Measurements from ENCODE around the gene KRTAP16-1.
"Not testable (repeated sequence)": the region's sequence is repeated elsewhere in the genome, so short reads cannot be mapped to it uniquely, and the experiment has no call there.

KRTAP16-1 gene, protein sequence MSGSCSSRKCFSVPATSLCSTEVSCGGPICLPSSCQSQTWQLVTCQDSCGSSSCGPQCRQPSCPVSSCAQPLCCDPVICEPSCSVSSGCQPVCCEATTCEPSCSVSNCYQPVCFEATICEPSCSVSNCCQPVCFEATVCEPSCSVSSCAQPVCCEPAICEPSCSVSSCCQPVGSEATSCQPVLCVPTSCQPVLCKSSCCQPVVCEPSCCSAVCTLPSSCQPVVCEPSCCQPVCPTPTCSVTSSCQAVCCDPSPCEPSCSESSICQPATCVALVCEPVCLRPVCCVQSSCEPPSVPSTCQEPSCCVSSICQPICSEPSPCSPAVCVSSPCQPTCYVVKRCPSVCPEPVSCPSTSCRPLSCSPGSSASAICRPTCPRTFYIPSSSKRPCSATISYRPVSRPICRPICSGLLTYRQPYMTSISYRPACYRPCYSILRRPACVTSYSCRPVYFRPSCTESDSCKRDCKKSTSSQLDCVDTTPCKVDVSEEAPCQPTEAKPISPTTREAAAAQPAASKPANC

DNA sequence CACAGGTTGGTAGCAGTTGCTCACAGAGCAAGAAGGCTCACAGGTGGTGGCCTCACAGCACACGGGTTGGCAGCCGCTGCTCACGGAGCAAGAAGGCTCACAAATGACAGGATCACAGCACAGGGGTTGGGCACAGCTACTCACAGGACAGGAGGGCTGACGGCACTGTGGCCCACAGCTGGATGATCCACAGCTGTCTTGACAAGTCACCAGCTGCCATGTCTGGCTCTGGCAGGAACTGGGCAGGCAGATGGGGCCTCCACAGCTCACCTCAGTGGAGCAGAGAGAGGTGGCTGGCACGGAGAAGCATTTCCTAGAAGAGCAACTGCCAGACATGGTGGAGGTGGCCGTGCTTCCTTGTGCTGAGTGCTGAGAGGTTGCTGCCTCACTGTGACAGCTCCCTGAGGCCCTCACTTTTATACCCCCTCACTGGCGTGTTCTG lies at the start of gene KRTAP16-1:
Gene KRTAP16-1, minus strand, starts transcription at position 392 of the 442 bp plus-strand sequence. Its CDS starts 56 bp downstream, at position 336.
- peak; percentile 54 for DNase-seq

DNA sequence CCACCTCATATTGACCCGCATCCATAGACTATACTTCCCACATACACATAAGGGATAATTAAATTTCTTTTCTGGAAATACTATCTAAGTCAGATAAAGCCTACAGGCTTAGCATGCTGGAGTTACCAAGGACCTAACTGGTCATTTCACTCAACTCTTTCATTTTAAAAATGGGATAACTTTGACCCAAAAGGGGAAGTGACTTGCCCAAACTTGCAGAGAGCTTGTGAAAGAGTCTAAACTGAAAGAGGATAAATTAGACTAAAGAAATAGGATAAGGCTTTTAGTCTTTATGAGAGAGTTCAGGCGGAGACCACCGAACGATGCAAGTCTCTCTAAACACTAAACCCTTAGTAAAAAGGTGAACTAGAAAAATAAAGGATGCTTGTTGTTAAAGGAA lies 45.4 kb upstream of the KRTAP16-1 start:
- no peak for DNase-seq

DNA sequence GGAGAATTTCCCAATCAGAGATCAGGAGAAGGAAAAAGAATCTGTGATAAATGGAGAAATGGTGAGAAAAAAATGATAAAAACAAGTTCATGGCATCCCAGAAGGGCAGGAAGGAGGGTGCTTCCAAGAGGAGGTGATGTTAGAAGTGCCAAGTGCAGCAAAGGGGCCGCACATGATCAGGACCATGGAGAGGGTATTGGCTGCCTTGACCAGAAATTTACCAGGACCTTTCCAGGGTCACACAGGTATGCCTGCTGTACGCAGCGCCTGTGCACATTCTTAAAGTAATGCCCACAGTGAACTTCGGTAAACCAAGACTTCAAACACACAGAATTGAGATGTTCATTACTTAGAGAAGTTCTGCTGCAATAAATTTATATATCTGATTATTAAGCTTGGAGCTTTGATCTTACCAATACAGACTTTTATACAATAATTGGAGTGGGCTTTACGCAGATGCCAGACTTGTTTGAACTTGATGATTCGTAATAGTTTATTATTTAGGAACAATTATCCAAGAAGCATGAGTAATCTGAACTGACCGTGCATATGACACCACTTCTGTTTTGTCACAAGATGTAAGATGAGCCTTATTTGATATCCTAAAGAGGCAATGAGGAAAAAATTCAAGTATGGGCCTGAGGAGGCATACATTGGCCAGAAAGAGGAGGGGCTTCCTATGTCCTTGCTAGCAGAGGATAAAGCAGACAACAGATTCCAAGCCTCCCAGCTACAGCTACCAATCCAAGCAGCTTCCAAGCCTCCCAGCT lies 43.7 kb upstream of the KRTAP16-1 start:
- DNase-seq, result no peak

DNA sequence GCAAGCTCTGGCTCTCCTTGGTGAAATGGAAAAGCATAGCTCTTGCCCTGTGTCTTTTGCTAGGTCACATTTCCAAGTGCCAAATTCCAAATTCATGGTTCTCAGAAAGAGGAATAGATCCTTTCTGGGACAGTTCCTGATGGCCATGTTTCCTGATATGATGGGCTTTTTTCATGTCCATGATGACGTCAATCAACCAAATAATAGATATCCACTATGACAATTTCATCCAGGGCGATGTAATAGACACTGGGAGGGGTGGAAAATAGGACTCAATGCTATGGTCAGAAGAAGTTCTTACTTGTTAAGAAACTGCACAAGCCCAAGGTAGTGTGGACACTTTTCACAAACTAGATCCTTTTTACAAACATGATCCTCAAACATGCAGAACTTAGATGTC lies 42.1 kb upstream of the KRTAP16-1 start:
- DNase-seq, result no peak

DNA sequence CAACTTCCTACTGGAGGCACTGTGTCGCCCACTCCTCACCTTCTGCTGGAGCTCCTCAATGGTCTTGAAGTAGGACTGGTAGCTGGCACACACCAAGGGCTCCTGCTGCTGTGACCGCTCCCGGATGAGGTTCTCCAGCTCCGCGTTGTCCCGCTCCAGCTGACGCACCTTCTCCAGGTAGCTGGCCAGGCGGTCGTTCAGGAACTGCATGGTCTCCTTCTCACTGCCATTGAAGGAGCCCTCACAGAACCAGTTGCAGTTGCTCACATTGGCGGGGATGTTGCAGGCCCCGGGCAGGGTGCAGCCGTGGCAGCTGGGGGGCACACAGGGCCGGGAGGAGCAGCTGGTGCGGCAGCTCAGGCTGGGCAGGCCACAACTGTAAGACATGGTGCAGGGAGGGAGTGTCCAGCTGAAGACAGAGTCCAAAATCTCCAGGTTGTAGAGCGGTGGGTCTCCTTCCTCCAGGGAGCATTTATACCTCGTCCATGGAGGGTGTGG lies 41.3 kb upstream of the KRTAP16-1 start, which contains the start of gene KRT33A:
Gene KRT33A, minus strand, starts transcription at position 448 of the 498 bp plus-strand sequence. Its CDS starts 61 bp downstream, at position 387.
- DNase-seq, result not testable (repeated sequence)

DNA sequence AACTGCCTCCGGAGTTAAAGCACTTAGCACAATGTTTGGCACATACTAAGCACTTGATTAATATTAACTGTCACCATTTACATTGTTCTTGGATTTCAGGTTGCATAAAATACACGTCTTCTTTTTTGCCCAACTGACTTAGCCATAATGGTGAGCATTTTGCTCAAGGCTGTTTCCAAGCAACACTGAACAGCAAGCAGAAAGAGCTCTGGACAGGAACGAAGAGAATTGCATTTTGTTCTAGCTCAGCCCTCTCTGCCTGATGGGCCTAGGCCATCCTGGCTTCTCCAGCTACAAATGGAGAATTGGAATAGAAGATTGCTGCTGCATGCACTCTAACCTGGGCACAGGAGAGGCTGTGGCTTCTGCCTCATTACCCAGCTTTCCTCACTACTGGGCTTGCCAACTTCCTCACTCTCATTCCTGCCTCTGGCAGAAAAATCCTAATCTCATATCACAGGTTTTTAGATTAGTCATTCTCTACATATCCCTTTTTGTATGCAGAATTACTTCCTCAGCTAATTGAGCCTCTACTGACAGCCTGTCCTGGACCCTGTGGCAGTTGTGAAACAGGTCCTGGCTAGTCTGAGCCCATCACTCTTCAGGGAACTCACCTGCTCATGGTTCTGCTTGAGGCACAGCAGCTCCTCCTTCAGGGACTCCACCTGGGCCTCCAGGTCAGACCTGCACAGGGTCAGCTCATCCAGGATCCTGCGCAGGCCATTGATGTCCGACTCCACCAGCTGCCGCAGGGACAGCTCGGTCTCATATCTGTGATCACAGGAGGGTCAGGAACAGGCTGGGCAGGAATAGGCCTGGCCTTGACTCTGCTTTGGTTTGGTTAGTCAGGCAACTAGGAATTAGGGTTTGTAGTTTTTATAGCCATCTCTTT lies 39.0 kb upstream of the KRTAP16-1 start:
- no peak for DNase-seq

DNA sequence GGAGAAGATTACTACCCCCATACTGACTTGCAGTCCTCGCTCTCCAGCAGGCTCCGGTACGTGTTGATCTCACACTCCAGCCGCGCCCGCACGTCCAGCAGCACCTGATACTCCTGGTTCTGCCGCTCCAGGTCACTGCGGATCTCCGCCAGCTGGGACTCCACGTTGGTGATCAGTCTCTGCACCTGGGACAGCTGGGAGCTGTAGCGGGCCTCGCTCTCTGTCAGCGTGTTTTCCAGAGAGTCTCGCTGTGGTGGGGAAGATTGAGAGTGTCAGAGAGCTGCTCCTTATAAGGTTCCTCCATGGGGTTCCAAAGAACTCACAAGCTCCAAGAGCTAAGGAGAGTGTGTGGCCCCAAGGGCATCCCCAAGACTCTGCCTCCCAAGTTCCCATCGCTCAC lies 37.3 kb upstream of the KRTAP16-1 start:
- DNase-seq, result not testable (repeated sequence)

DNA sequence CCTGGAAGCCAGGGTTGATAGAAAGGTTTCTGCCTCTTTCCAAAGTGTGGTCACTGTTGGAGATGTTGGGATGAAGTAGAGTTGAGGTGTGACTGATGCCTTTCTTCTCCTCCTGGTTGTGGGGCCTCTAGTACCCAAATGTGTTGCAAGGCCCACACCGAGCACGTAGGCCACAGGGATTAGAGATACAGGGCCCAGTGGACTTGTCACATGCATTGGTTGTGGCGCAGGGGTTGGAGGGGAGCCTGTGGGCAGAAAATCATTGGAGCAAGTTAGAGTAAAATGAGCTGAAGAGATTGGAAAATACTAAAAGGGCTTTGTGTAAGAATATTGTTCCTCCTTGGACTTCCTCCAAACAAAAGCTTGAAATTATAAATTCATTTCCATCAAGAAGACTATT lies 36.9 kb upstream of the KRTAP16-1 start:
- DNase-seq, result no peak

DNA sequence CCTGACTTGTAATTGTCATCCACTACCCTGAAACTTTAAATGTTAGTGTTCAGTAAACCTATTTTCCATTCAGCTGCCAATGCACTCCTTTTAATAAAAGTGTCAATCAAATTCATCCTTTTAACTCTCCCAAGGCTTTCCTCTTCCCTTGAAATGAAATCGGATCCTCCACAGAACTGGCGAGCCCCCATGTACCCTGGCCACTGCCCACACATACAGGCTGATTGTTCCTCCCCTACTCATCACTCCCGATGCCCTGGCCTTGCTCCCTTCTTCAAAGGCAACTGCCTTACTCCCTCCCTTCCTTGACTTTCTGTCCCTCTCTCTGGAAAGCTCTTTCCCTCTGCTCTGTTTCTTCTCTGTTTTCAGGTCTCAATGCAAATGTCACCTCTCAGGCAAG lies 33.9 kb upstream of the KRTAP16-1 start:
- DNase-seq, result no peak

DNA sequence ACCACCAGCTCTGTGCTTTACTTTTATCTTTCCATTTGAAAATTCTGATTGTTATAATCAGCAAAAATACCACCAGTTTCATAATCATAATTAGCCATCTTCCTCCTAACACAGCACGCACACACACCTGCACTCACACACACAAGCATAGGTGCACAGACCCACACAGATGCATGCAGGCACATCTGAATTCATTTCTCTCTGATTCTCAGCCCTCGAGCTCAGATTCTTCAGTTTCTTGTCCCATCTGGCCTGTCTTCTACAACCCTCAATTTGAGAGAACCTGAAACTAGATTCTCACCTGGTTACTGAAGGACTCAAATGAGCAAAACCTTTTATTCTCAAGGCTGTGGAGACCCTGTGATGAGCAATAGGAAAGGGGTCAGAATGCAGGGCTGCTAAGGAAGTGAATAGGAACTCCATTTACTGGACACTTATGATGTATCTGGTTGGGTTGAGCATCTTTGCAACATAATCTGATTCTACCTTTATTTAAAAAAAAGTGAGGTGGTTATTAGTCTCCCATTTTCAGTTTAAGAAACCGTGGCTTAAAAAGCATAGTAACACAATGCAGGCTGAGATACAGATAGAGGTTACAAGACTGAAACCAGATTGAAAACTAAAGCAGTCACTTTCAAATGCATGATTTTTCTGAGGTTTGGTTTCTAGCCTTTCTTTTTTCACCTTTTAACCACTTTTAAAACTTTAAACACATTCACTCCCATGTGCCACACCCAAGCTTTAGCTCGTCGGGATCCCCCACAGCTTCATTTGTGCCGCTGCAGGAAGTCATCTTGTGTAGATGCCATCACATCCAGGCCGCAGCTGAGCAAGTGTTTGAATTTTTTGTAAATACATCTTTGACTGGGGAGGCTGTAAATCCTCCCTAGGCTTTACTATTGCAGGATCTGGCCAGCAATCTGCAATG lies 32.1 kb upstream of the KRTAP16-1 start:
- peak; percentile 42 for DNase-seq

DNA sequence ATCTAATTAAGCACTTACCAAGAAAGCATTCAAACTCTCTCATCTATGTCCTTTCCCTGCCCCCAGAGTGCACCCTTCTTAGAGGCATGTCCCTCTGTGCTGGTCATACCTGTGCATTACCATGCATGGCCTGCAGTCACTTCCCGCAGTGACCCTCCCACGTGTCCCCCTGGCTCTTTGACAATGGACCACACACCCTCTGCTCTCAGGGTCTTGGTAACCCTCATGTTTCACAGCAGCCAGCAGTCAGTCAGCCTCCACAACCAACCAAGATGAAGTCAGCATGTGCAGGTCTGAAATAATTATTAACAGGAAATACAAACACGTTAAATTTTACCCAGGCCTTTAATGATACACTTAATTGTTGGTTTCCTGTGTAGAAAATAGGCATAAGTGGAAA lies 31.4 kb upstream of the KRTAP16-1 start:
- no peak for DNase-seq

DNA sequence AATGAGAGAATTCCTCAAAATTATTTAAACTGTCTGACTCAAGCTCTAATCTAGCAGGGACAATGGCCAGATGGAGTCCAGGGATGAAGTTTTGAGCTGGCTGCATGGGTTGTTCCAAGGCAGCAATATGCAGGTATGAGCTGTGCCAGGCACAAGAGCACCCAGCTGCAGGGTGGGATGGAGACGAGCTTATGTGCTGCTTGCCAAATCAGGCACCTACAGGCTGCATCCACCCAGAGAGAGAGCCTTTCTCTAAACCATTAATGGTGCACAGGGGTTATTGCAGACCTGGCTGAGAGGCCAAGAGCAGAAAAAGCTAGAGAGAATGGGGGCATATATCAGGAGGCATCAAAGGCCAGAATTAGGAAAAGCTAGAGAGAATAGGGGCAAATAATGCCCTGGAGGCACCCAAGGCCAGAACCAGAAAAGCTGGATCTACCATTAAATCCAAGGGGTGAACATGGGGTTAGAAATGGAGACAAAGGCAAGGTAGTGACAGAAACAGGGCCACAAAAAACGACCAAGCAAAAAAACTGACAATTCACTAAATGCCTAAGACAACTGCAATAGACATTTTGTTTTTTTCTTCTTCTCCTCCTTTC lies 30.6 kb upstream of the KRTAP16-1 start:
- DNase-seq, result no peak

DNA sequence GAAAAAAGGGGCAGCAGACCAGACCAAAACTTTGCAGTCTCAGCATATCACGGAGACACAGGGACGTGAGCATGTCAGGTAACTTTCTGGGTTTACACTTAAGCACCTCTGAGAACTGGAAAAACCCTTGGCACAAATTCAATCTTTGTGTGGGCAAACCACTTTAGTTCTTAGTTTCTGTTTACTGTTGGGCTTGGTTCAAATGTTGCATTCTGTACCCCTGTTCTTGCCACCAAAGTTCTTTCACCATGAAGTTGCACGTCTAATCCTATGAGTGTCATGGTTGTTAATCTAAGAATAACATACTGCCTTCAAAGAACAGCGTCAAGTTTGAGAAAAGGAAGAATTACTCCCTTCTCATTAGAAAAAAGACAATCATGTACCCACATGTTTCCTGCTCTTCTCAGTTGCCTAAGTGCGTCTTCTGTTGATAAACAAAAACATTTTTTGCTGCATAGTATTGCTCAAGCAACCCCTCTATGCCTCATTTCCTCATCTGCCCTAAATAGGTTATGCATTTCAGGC lies 29.9 kb upstream of the KRTAP16-1 start:
- peak; percentile 37 for DNase-seq

DNA sequence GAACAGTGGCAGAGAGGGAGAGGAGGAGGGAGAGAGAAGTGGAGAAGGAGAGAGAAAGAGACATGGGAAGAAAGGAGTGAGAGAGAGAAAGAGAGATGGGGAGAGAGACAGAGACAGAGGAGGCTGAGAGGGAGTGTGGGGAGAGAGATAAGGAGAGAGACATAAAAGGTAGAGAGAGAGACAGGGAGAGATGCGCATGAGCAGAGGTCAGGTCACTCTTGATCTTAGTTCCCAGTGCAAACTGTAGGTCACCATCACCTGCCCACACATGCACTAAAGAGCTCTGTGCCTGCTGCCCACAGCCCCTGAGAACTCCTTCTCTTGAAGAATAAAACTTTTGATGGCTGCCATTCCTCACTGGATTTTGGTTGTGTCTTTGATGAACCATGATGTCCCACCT lies 26.6 kb upstream of the KRTAP16-1 start:
- no peak for DNase-seq

DNA sequence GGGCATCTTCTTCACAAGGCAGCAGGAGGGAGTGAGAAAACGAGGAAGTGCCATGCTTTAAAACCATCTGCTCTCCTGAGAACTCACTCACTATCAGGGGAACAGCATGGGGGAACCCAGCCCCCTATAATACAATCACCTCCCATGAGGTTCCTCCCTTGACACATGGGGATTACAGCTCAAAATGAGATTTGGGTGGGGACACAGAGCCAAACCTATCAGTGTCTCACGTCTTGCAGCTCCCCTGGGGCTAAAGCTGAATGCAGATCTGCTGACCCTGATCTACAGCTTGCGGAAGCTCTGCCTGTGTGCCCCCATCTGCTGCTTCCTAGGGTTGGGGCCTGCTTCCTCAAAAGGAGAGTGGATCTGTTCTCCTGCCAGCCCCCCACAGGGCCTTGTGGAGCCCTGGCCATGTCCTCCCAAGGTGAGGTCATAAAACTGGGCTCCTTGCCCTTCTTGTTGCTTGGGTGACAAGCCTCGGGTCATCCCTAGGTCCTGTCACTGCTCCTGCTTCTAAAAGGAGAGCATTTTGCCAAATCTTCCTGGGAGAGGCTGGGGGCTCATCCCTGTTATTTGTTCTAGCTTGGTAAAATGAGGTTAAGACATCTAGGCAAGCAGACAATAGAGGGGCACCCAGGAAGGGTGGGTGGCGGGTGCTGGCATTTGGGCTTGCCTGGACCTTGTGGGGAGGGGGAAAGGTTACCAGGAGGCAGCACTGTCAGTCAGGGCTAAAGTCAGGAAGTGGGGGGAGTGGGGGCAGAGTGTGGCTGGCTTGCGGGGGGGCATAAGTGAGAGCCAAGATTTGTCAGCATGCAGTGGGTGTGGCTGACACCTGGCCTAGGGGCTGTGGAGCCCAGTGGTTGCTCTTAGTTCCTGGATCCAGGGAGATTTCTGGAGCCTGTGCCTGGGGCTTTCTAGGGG lies 25.5 kb upstream of the KRTAP16-1 start:
- DNase-seq, result no peak

DNA sequence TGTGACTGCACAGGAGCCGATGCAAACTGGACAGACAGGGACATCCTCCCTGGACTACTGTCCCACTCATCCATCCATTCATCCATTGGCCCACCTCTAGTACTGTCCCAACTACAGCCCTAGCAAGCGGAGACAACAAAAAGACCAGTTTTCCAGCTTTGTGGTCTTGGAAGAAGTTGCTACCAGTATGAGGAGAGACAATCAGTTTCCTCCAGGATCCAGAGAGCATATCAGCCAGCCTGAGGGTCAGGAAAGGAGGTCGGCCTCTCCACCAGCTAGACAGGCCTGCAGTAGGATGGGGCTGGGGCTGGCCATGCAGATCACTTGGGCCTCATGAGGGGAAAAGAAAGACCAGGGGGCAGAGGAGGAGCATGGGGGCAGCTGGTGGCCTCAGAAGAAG lies 24.7 kb upstream of the KRTAP16-1 start:
- no peak for DNase-seq

DNA sequence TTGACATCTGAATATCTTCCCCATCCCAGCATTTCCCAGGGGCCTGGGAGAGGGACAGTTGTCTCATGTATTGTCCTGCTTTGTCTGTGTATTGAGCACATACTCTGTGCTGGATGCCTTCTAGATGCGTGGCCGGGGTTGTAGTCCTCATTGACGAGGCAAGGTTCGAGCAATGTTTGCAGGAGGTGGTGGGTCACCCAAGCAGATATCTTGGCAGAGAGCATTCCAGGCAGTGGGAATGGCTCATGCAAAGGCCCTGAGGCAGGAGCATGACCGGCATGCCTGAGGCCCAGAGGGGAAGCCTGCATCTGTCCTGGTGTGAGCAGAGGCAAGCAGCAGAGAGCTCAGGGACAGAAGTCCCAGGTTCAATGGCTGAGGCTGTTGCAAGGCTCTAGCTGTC lies 24.0 kb upstream of the KRTAP16-1 start:
- DNase-seq, result no peak

DNA sequence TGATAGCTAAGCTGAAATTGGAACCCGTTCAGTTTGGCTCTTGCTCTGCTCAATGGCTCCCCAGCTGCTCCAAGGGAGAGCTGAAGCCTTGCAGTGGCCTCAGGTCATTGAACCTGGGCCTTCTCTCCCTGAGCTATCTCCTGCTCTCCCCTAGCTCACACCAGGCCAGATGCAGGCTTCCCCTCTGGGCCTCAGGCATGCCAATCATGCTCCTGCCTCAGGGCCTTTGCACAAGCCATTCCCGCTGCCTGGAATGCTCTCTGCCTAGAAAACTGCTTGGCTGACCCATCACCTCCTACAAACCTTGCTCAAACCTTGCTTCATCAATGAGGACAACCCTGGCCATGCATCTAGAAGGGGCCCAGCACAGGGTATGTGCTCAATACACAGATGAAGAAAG lies 23.1 kb upstream of the KRTAP16-1 start:
- no peak for DNase-seq

DNA sequence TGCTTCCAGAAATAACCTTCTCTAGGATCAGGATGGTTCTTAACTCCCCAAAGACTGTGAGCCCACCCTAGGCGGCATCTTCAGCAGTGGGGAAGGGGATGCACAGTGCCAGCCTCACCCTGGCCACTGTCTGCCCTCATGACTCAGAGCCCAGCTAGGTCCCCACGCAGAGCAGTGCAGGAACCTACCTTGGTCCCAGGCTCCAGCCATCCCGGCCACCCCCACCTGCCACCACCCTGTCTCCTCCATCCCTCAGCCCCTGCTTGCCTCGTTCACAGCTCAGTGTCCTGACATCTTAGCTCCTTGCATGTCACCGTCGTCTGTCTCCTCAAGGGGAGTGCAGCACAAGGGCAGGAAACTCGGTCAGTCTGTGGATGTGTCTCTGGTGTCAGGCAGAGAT lies 22.5 kb upstream of the KRTAP16-1 start:
- no peak for DNase-seq
